GM18519 (cell line): ENCODE data around the gene MAPRE2.
A peak's percentile ranks its signal among the peaks of the same experiment; 100 is the strongest.

ENCODE experiments used
- ATAC-seq: cut with Tn5 transposase; IDR thresholded peaks from one replicate; pipeline ENCODE4 v1.9.1; 2021; ENCODE audit warnings: mild to moderate bottlenecking, moderate library complexity; ENCODE audit not compliant: unreplicated experiment, low FRiP score

MAPRE2 gene

DNA sequence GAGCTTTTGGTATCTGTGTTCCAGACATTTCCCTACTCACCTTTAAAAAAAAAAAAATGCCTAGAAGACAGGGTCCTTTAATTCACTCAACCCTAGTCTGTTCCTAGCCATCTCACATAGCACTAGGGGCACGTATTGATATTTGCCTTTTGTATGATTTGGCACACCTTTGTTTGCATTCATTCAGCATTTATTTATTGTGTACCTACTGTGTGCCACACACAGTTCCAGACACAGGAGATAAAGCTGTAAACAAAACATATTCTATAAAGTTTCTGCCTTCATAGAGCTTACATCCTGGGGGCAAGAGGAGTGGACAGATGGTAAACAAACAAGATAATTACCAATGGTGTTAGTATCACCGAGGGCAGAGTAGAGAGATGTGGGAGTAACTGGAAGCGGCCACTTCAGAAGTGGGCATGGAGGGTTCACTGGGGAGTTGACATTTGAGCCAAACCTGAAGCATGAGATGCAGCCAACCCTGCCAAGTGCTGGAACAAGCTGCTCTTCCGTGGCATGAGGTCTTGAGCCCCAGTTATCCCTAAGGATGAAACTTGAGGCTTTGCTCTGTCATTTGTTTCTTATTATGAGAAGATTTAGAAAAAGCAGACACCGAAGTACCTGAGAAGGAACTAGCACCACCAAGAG, 18.2 kb downstream of the MAPRE2 start:
- ATAC-seq = no peak

DNA sequence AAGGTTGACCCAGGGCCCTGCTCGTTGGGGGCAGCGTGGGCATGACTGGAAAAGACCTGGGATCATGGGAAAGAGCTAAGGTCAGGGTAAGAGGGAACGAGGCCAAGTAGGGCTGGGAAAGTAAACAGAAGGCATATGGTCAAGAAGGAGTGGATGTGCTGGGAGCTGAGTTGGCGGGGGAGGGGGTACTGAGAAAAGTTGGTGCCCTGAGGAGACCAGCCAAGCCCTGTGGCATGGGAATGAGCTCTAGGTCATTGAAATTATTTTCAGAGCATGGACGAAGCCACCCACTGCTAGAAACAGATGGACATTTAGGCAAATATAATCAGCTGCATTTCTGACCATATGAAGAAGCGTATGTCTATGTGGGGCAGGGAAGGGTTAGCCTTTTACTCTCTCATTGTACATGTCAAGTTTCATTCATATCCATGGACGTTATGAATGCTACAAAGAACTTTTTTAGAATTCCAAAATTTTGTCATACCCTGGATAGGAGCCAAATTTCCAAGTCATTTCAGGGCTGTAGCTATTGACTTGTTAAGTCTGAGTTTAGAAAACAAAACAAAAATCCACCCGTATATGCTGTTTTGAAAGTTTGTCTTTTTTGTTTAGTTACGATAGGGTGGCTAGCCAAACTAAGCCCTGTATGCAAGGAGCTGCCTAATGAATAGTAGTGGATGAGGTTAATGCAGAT, 19.1 kb downstream of the MAPRE2 start:
- no peak for ATAC-seq

DNA sequence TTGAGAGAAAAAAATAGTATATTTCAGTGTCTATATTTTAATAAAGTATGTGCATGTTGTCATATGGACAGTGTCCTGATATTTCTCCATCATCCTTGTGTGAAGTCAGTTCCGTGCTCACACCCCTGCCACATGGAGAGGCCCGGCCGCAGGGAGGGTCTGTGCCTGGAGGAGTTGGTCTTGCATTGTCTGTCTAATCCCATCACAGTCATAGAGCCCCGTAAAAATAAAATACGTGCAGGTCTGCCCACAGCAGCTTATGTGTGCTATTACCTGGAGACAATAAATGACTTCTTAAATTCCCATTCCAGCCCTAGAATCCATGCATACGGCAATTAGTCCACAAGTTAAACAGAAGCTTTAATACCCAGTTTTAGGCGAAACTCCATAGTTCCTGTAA, 20.1 kb downstream of the MAPRE2 start:
- no peak for ATAC-seq

DNA sequence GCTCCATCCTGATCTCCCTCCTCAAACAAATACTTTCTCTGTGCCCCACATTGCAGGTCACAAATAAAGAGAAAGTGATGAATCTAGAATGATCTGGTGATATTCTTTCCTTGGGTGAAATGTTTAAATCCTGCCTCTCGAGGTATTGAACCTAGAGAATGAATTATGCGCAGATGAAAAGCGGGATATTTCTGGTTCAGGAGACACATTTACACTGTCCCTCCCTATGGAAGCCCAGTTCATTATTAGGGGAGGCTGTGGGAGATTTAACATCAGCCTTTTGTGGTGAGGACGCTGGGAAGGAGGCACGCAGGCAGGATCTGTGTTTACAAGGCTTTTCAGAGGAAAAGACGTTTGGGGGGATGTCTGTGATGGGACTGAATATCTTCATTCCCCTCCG, 20.6 kb downstream of the MAPRE2 start:
- no peak for ATAC-seq

DNA sequence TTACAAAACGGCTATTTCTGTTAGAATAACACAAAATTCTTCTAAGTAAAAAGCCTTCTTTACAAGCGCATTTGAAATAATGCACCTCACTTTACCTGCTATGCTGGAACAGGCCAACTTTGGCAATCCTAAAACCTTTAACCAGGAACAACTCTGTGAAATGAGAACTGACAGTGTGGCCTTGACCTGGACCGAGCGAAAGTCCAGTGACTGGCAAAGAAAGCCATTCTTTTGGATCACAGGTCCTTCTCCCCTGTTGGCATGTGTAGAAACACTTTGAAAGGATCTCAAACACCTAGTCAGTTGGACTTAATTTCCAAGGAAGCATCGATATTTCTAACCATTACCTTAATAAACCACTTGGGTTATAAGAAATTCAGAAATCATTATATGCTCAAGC, 21.2 kb downstream of the MAPRE2 start:
- ATAC-seq = no peak

DNA sequence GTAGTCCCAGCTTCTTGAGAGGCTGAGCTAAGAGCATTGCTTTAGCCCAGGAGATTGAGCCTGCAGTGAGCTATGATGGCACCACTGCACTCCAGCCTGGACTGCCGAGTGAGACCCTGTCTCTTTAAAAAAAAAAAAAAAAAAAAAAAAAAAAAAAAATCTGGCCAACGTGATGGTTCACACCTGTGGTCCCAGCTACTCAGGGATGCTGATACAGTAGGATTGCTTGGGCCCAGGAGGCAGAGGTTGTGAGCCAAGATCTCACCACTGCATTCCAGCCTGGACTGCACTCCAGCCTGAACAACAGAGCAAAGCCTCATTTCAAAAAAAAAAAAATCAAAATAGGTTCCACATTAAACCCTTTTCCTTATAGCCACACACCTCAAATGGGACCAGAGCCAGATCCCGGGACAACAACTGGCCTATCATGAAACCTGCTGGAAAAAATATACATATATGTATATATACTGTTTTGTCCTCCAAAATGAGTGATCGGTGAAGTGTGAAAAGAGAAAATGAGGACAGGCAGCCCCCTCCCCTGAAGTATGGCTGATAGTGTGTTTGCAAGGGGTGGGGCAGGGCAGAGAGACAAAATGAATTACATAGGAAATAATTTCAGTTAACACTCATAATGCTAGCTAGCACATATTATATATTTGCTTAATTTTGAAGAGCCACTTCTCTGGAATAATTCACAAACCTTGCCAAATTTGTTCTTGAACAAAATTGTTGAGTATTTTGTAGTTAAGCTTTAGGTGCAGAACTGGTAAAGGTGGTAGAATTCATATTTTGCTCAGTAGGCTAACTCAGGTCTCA, 22.9 kb downstream of the MAPRE2 start:
- ATAC-seq = no peak

DNA sequence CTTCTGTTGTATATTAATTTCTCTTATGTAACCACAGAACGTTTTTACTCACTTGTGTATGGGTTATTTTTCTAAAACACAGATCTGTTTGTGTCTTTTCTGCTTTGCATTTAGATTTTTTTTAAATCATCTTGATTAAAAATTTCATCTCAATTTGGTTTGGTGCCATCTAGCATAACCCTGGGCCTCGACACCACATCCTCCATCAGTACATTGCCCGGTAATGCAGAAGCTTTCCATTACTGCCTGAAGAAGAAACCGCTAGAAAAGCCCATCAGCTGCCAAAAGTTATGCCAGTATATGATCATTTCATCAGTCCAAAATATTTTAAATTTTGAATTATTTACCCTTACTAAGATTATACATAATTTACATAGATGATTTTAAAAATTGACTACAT, 26.2 kb downstream of the MAPRE2 start:
- ATAC-seq = no peak

DNA sequence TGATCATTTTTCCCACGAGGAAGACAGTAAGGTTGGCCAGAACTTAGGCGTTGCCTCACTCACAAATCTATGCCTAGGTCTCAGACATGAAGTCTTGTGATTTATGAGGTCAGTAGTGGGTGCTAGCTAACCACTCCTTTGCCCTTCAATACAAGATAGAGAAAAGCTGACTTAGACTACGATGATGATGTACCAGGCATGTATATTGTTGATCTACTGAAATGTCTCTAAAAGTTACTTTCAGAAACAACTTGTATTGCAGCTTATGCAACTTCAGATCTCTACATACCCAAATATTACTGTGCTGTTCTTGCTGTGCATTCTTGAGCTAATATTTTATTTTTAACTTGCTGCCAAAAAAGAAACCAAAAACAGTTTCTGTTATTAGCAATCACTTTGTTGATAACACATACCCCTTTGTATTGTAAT, 30.6 kb downstream of the MAPRE2 start:
- peak; percentile 71 for ATAC-seq

DNA sequence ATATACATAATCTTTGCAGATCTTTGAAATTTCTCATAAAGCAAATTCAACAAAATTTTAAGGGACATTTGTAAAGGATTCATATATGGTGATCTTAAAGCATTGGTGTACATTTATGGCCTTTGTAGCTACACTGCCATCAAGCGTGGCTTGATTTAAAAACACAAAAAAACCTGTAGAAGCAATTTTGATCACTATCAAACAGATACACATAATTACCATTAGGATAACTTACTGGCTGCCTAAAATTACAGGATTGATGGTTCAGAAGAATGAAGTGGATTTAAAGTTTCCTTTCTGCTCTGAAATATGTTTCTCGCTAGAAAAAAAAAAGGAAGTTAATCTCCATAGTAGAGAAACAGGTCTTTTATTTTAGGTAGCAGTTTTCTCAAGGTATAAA, 31.4 kb downstream of the MAPRE2 start:
- ATAC-seq = no peak

DNA sequence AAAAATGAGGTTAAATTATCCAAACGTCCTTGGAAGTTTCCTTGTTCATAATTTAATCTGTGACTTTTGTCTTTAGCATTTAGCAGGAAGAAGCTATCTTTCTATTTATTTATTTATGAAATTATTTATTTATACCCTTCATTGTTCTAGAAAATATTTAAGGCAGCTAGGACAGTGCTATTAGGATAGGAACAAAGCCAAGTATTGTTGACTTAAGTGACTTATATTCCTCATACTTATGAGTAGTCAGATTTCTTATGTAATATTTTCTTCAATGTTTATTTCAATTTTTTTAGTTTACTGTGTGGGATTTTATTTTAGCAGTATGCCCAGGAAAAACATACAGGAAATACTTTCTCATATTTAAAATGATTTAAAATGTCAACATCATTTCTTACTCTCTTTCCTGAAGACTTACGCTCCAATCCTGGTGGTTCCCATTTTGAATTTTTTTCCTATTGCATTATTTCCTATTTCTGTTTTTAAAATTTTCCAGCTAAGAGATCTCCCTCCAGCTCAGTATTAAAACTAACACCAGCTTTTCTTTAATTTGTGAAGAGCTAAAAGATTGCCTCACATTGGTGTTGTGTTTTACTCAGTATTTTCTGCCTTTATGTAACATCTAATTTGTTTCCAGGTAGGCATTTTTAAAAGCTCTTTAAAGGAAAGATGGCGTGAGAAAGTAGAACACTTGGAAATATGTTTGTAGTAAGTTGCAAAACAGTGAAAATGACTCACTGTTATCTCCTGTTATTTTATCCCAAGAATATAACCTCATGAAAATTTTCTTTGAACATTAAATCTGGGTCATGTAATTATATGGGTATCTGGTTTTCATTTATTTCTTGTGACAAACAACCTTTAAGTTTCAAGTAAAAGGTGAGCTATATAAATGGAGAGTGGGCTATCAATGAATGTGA, 32.2 kb downstream of the MAPRE2 start:
- no peak for ATAC-seq

DNA sequence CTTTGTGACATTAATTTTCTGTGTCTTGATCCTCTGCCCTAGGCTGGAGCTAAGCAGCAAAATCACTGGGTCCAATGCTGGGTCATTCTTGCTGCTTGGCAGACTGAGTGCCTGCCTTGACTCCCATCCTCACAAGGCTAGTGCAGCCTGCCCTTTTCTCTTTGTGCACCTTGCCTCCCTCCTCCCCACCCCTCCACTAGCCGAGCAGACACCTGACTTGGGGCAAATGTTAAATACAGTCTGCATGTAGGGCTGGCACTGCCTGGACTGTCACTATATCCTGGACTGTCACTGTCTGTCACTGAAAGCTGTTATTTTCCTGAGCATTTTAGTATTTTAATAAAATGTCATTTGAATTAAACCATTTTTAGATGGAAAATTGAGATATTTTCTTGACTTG, 33.4 kb downstream of the MAPRE2 start:
- ATAC-seq = no peak

DNA sequence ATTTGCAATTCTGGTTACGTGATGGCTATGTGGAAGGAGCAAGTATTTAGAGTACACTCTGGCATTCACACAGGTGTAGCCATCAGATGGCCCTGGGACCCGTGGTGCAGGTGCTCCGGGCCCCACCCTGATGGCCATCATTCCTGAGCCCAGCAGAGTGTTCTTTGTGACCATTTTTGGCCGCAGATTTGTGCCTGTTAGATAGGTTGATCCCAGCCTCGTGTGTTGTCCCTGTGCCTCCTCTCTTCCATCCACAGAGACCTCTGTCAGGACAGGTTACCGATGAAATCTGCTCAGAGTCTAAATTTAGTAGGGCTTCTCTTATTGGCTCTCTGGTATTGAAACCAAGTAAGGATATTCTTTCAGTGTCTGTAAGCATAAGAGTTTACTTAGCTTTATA, 33.9 kb downstream of the MAPRE2 start:
- no peak for ATAC-seq

DNA sequence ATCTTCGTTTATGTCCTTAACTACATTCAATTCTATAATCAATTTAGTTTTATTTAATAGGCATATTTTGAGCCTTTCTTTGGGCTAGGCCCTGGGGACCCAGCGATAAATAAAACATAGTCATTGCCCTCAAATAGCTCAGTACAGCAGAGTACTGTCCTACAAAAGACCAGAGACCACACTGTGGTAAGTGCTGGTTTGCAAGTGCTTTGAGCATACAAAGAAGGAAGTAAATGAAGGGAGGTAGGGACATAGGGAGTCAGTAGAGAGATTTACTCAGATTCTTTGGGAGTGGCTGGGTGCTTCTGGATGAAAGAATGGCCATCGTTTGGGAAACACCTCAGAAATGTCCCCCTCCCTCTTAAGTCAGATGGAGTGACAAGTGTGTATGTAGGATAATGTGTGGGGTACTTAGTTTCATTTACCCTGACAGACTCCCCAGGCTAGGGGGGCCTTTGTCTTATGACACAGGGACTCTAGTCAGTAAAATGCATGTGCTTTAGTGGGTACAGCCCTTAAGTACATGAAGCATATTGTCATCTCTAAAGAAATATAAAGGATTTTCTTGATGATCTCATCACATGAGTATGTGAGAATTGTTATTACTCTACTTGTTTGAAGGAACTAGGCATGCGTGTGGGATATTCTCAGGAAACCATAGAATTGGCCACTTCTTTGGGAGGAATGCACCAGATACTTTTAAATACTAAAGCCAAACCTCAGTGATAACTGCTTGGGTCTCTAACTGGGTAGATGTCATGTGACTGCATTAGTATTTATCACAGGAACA, 35.1 kb downstream of the MAPRE2 start:
- no peak for ATAC-seq

DNA sequence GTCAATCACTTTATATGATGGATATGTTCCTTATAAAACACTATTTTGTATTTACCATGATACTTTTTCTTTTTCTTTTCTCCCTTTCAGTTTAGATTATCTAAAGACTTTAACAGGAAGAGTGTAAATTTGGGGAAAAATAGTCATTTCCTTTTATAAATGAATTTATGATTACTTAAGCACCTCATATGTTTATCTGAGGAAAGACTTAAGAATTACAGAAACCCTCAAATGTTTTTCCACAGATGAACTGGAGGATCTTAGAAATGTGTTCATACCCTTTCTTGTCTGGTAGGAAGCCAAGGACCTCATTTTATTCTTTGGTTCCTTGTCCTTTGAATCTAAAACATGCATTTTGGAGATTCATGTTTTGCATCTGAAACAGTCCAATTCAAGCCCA, 36.7 kb downstream of the MAPRE2 start:
- ATAC-seq = no peak

DNA sequence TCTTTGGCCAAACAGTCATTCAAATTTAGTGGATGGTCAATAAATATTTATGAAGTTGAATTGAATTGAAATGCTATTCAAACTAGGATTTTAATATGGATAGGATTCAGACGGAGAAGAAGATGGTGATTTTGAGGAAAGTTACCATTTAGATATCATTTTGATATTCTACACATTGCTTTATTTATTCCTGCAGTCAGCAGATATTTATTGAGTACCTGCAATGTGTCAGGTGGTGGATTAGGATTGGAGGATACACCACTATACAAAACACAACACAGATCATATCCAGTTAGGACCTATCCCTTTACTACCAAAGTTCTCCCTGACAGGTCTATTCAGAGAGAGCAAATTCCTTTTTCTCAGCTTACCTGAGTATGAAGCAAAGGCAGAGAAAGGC, 38.8 kb downstream of the MAPRE2 start:
- no peak for ATAC-seq

DNA sequence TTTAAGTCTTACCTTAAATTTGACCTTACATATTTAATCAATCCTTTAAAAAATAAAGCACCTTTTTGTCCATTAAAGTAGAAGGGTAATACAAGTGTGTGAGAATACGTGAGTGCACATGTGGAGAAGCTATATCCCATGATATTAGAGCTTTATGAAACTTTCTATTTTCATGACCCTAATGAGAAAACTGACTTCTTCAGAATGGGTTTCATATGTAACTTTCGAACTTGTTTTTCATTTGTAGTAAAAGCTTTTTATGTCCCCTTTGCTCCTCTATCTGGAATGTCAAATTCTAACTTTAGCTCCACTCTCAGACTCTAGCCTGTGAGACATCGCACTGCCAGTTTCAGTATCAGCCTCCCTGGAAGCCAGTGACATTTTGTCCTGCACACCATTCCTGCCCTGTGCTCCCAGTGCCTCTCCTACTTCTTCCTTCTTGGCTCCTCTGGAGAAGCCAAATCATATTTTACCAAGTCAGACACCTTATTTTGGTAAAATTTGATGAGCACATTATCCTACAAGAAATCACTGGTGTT, 42.0 kb downstream of the MAPRE2 start:
- ATAC-seq = no peak

DNA sequence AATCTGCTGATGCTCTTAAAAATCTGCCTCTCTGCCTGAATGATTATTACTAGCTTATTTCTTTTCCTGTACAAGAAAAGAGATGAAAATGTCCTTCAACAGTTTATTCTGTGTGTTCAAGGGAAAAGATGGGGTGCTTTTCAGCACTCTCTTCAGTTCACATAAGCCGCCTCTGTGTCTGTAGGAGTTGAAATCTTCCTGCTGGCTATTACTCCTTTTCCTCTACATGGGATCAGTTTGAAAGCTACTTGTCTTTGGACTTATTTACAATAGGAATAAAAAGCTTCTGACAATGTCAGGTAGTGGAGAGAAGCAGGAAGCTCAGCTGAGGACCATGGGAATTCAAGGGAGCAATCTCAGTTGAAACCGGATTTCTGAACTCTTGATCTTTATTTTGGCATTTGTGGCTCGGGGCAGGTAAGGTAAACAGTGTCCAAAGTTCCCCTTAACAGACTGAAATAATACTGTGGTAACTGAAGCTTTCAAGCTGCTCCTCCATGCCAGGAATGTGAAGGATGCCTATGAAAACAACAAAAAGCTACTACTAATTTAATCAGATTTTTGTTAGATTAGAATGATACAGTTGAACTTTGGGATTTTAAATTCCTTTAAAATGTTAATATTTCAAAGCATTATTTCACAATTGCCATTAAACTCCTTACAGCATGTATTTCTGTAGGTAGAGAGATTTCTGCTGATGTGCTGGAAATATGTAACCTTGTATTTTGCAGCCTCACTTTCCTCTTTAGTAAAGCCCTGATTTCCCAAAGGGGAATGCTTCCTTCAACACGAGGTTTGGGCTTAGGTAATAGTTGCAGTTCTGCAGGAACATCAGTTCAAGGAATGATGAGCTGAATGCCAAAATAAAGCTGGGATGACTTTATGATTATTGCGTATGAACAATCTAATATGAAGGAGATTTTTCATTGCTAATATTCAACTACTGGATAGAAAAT, 43.6 kb downstream of the MAPRE2 start:
- ATAC-seq = no peak
